ENCODE measurements around the gene MT1F.
"Not testable (repeated sequence)": the region's sequence is repeated elsewhere in the genome, so short reads cannot be mapped to it uniquely, and the experiment has no call there.

The MT1F gene

GRCh38 chr16:56615353-56615752 is 42.4 kb upstream of the MT1F start:
- peaks cover 61% of the 10 kb centered on the region for H3K4me1 ChIP-seq (ENCODE audit: control insufficient read depth, insufficient read depth, low read length, unreplicated experiment)
- H2AFZ ChIP-seq (ENCODE audit: low read length, unreplicated experiment) = no peak overlapping the region
- no peaks in the 10 kb centered on the region for H3K36me3 ChIP-seq (ENCODE audit: insufficient read depth, low read length)
- H3K27me3 ChIP-seq (ENCODE audit: insufficient read depth, low read length) = no peaks in the 10 kb centered on the region
- peak overlapping the region; percentile 99 for H3K27ac ChIP-seq (ENCODE audit: low read depth, low read length)
- peak overlapping the region; percentile 57; the same call in 1 of the 2 replicates for H3K4me3 ChIP-seq (ENCODE audit: low read depth, low read length)
- peaks cover 17% of the 10 kb centered on the region for H3K79me2 ChIP-seq (ENCODE audit: control insufficient read depth, insufficient read depth, low read length, unreplicated experiment)

GRCh38 chr16:56616608-56617211 is 41.0 kb upstream of the MT1F start:
- Histone ChIP-seq H2AFZ (ENCODE audit: low read length, unreplicated experiment) (no peak overlapping the region), H3K4me3 (ENCODE audit: low read depth, low read length) (peak overlapping the region; percentile 80), H3K27ac (ENCODE audit: low read depth, low read length) (no peak overlapping the region), H3K36me3 (ENCODE audit: insufficient read depth, low read length) (no peaks in the 10 kb centered on the region), H3K79me2 (ENCODE audit: control insufficient read depth, insufficient read depth, low read length, unreplicated experiment) (peaks cover 17% of the 10 kb centered on the region), H3K27me3 (ENCODE audit: insufficient read depth, low read length) (no peaks in the 10 kb centered on the region), H3K4me1 (ENCODE audit: control insufficient read depth, insufficient read depth, low read length, unreplicated experiment) (peaks cover 47% of the 10 kb centered on the region)

- Histone ChIP-seq H3K27me3 (ENCODE audit: insufficient read depth, low read length) (no peaks in the 10 kb centered on the region), H2AFZ (ENCODE audit: low read length, unreplicated experiment) (peak overlapping the region; percentile 87), H3K79me2 (ENCODE audit: control insufficient read depth, insufficient read depth, low read length, unreplicated experiment) (peaks cover 17% of the 10 kb centered on the region), H3K4me1 (ENCODE audit: control insufficient read depth, insufficient read depth, low read length, unreplicated experiment) (peaks cover 41% of the 10 kb centered on the region), H3K27ac (ENCODE audit: low read depth, low read length) (no peak overlapping the region), H3K36me3 (ENCODE audit: insufficient read depth, low read length) (no peaks in the 10 kb centered on the region), H3K4me3 (ENCODE audit: low read depth, low read length) (peak overlapping the region; percentile 80)
Measured at GRCh38 chr16:56617212-56618085, 40.3 kb upstream of the MT1F start.

- no peak overlapping the region for H3K27ac ChIP-seq (ENCODE audit: low read depth, low read length)
- no peak overlapping the region for H2AFZ ChIP-seq (ENCODE audit: low read length, unreplicated experiment)
- H3K4me3 ChIP-seq (ENCODE audit: low read depth, low read length) = peak overlapping the region; percentile 80
- H3K4me1 ChIP-seq (ENCODE audit: control insufficient read depth, insufficient read depth, low read length, unreplicated experiment) = peaks cover 35% of the 10 kb centered on the region
- no peaks in the 10 kb centered on the region for H3K27me3 ChIP-seq (ENCODE audit: insufficient read depth, low read length)
- peaks cover 17% of the 10 kb centered on the region for H3K79me2 ChIP-seq (ENCODE audit: control insufficient read depth, insufficient read depth, low read length, unreplicated experiment)
- H3K36me3 ChIP-seq (ENCODE audit: insufficient read depth, low read length) = no peaks in the 10 kb centered on the region
Measured at GRCh38 chr16:56618138-56618537, 39.6 kb upstream of the MT1F start.

- no peaks in the 10 kb centered on the region for H3K36me3 ChIP-seq (ENCODE audit: insufficient read depth, low read length)
- no peak overlapping the region for H2AFZ ChIP-seq (ENCODE audit: low read length, unreplicated experiment)
- H3K4me3 ChIP-seq (ENCODE audit: low read depth, low read length) = no peak overlapping the region
- H3K4me1 ChIP-seq (ENCODE audit: control insufficient read depth, insufficient read depth, low read length, unreplicated experiment) = peaks cover 19% of the 10 kb centered on the region
- H3K27ac ChIP-seq (ENCODE audit: low read depth, low read length) = no peak overlapping the region
- H3K79me2 ChIP-seq (ENCODE audit: control insufficient read depth, insufficient read depth, low read length, unreplicated experiment) = peaks cover 17% of the 10 kb centered on the region
- H3K27me3 ChIP-seq (ENCODE audit: insufficient read depth, low read length) = no peaks in the 10 kb centered on the region
Measured at GRCh38 chr16:56620339-56620897, 37.3 kb upstream of the MT1F start.

- H3K27me3 ChIP-seq (ENCODE audit: insufficient read depth, low read length); H3K36me3 ChIP-seq (ENCODE audit: insufficient read depth, low read length); H3K4me3 ChIP-seq (ENCODE audit: low read depth, low read length); H3K27ac ChIP-seq (ENCODE audit: low read depth, low read length); H2AFZ ChIP-seq (ENCODE audit: low read length, unreplicated experiment): not testable (repeated sequence)
- peaks cover 19% of the 10 kb centered on the region for H3K4me1 ChIP-seq (ENCODE audit: control insufficient read depth, insufficient read depth, low read length, unreplicated experiment)
- peaks cover 30% of the 10 kb centered on the region for H3K79me2 ChIP-seq (ENCODE audit: control insufficient read depth, insufficient read depth, low read length, unreplicated experiment)
Measured at GRCh38 chr16:56621665-56622445, 35.9 kb upstream of the MT1F start.

GRCh38 chr16:56623184-56623583 is 34.6 kb upstream of the MT1F start:
- H3K79me2 ChIP-seq (ENCODE audit: control insufficient read depth, insufficient read depth, low read length, unreplicated experiment) = peaks cover 24% of the 10 kb centered on the region
- H3K4me1 ChIP-seq (ENCODE audit: control insufficient read depth, insufficient read depth, low read length, unreplicated experiment) = peaks cover 15% of the 10 kb centered on the region
- H3K27me3 ChIP-seq (ENCODE audit: insufficient read depth, low read length); H2AFZ ChIP-seq (ENCODE audit: low read length, unreplicated experiment); H3K36me3 ChIP-seq (ENCODE audit: insufficient read depth, low read length); H3K4me3 ChIP-seq (ENCODE audit: low read depth, low read length); H3K27ac ChIP-seq (ENCODE audit: low read depth, low read length): not testable (repeated sequence)

GRCh38 chr16:56623637-56624036 is 34.1 kb upstream of the MT1F start:
- no peaks in the 10 kb centered on the region for H3K27me3 ChIP-seq (ENCODE audit: insufficient read depth, low read length)
- no peak overlapping the region for H3K4me3 ChIP-seq (ENCODE audit: low read depth, low read length)
- no peak overlapping the region for H2AFZ ChIP-seq (ENCODE audit: low read length, unreplicated experiment)
- H3K4me1 ChIP-seq (ENCODE audit: control insufficient read depth, insufficient read depth, low read length, unreplicated experiment) = peaks cover 10% of the 10 kb centered on the region
- H3K27ac ChIP-seq (ENCODE audit: low read depth, low read length) = no peak overlapping the region
- peaks cover 21% of the 10 kb centered on the region for H3K79me2 ChIP-seq (ENCODE audit: control insufficient read depth, insufficient read depth, low read length, unreplicated experiment)
- H3K36me3 ChIP-seq (ENCODE audit: insufficient read depth, low read length) = no peaks in the 10 kb centered on the region

GRCh38 chr16:56625140-56625942 is 32.4 kb upstream of the MT1F start, which contains the start of gene MT1E:
MT1E (plus strand) TSS chr16:56625781; CDS start chr16:56625852, 71 bp downstream.
- H3K27ac ChIP-seq (ENCODE audit: low read depth, low read length) = peak within 1 kb of the TSS; percentile 88
- H3K27me3 ChIP-seq (ENCODE audit: insufficient read depth, low read length) = no peaks in the 10 kb centered on the region
- peak within 1 kb of the TSS; percentile 96 for H3K4me3 ChIP-seq (ENCODE audit: low read depth, low read length)

More at GRCh38 chr16:56625140-56625942, 32.4 kb upstream of the MT1F start, which contains the start of gene MT1E:
- H3K79me2 ChIP-seq (ENCODE audit: control insufficient read depth, insufficient read depth, low read length, unreplicated experiment) = peaks cover 21% of the 10 kb centered on the region
- H3K4me1 ChIP-seq (ENCODE audit: control insufficient read depth, insufficient read depth, low read length, unreplicated experiment) = peaks cover 8% of the 10 kb centered on the region
- H3K36me3 ChIP-seq (ENCODE audit: insufficient read depth, low read length) = no peaks in the 10 kb centered on the region
- peak within 1 kb of the TSS; percentile 84 for H2AFZ ChIP-seq (ENCODE audit: low read length, unreplicated experiment)
